A673 (cell line): ENCODE results near the gene SLC17A2. TPM values are rescaled to one million over a fixed set of nuclear protein-coding genes. Genes with fewer than 3 reads are reported as not detected.

ENCODE experiments used
- BruUV-seq: library from RNA; stranded (reverse); fragments of 400-500 nt; replicated peaks from 2 replicates; lab custom pipeline; 2021; lab: Mats Ljungman, UMichigan
- CTCF ChIA-PET: fragments of 300-600 bp; sonication (Branson Sonifier 250); formaldehyde crosslinking; loops from one replicate; lab custom pipeline; 2022; ENCODE audit warnings: antibody characterized with exemption; lab: Charles Lee
- POLR2A ChIA-PET: fragments of 300-600 bp; sonication (Branson Sonifier 250); formaldehyde crosslinking; loops from one replicate; lab custom pipeline; 2022; ENCODE audit warnings: antibody characterized with exemption; ENCODE audit not compliant: low non-redundant PET; lab: Charles Lee
- DNase-seq: peaks from one replicate; pipeline ENCODE4 v3.0.0-alpha.2; 2015; ENCODE audit warnings: low spot score
- H3K27ac ChIP-seq: fragments of 200-600 bp; sonication (generic); 2 replicates; pipeline ENCODE4 v1.5.1; 2016; ENCODE audit warnings: mixed run types, low read depth, mild to moderate bottlenecking, mixed read lengths, antibody characterized with exemption, low read length; ENCODE audit not compliant: poor library complexity, severe bottlenecking
- H3K27me3 ChIP-seq: fragments of 200-600 bp; sonication (generic); replicated peaks from 2 replicates; pipeline ENCODE4 v1.6.1; 2017; ENCODE audit warnings: mixed run types, low read depth, mild to moderate bottlenecking, mixed read lengths, antibody characterized with exemption, low read length; ENCODE audit not compliant: insufficient read depth, poor library complexity
- H3K36me3 ChIP-seq: fragments of 200-600 bp; sonication (generic); 2 replicates; pipeline ENCODE4 v1.6.1; 2016; ENCODE audit warnings: mixed run types, mild to moderate bottlenecking, mixed read lengths, antibody characterized with exemption, low read length; ENCODE audit not compliant: insufficient read depth, poor library complexity, severe bottlenecking
- H3K4me1 ChIP-seq: fragments of 200-600 bp; sonication (generic); 2 replicates; pipeline ENCODE4 v1.6.1; 2017; ENCODE audit warnings: mixed run types, mild to moderate bottlenecking, mixed read lengths, antibody characterized with exemption, low read length; ENCODE audit not compliant: insufficient read depth, poor library complexity, severe bottlenecking
- H3K4me3 ChIP-seq: fragments of 200-600 bp; sonication (generic); 2 replicates; pipeline ENCODE4 v1.5.1; 2016; ENCODE audit warnings: low read depth, mixed run types, mild to moderate bottlenecking, mixed read lengths, low read length; ENCODE audit not compliant: poor library complexity, severe bottlenecking
- H3K9me3 ChIP-seq: fragments of 200-600 bp; sonication (generic); 2 replicates; pipeline ENCODE4 v1.6.1; 2016; ENCODE audit warnings: mixed run types, low read depth, mild to moderate bottlenecking, mixed read lengths, antibody characterized with exemption, low read length; ENCODE audit not compliant: poor library complexity, severe bottlenecking
- EZH2 ChIP-seq: fragments of 200-600 bp; sonication (generic); IDR thresholded peaks from 2 replicates; pipeline ENCODE4 v1.6.1; 2017; ENCODE audit warnings: borderline replicate concordance, low read depth, mild to moderate bottlenecking, mixed read lengths, antibody characterized with exemption, low read length; ENCODE audit not compliant: poor library complexity, severe bottlenecking
- intact Hi-C: fragments of 100-400 bp; cut with micrococcal nuclease; formaldehyde crosslinking; loops from one replicate; pipeline ENCODE4 v1.10.0; 2022; ENCODE audit not compliant: unreplicated experiment
- total RNA-seq: library from RNA; stranded (reverse); gene quantifications from 2 replicates; pipeline ENCODE4 v1.2.3, GENCODE V29; 2021
- TF ChIP-seq, protein P1 (sequence below): fragments of 300-800, 200-600 bp; sonication (generic); conservative IDR thresholded peaks from 2 replicates; pipeline ENCODE4 v1.5.1; 2017; ENCODE audit warnings: low read depth, mild to moderate bottlenecking, antibody characterized with exemption, low read length, moderate library complexity, mixed read lengths

SLC17A2 gene
- total RNA-seq, 1 experiment from 2014 or later: not detected

DNA sequence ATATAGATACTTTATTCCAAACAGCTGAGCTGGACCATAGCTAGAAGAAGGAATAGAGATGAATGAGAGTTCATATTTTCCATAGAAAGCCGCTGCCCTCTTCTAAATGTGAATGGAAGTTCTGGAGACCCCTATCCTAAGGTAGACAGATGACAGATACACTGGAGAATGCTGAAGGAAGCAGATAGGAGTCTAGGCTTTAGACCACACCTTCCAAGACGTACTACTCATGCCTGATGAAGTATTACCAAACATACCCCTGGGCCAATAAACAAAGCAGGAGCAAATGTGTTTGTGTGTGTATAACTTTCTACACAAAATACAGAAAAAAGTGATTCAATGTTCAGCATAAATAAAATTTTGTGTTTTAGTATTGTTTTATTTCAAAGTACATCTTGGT, 9.1 kb upstream of the SLC17A2 start:
- H3K4me1 ChIP-seq: no peaks in the 10 kb centered on the region
- DNase-seq: no peak
- intact Hi-C loops: no loop called here
- no peaks in the 10 kb centered on the region for H3K9me3 ChIP-seq
- ChIA-PET CTCF (no interaction called here), POLR2A (no interaction called here)
- TF ChIP-seq, protein P1, sequence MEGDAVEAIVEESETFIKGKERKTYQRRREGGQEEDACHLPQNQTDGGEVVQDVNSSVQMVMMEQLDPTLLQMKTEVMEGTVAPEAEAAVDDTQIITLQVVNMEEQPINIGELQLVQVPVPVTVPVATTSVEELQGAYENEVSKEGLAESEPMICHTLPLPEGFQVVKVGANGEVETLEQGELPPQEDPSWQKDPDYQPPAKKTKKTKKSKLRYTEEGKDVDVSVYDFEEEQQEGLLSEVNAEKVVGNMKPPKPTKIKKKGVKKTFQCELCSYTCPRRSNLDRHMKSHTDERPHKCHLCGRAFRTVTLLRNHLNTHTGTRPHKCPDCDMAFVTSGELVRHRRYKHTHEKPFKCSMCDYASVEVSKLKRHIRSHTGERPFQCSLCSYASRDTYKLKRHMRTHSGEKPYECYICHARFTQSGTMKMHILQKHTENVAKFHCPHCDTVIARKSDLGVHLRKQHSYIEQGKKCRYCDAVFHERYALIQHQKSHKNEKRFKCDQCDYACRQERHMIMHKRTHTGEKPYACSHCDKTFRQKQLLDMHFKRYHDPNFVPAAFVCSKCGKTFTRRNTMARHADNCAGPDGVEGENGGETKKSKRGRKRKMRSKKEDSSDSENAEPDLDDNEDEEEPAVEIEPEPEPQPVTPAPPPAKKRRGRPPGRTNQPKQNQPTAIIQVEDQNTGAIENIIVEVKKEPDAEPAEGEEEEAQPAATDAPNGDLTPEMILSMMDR: no peak
- no peak for TF ChIP-seq EZH2
- no TSS peak for BruUV-seq
- no peak overlapping the region for H3K27ac ChIP-seq
- no peaks in the 10 kb centered on the region for H3K36me3 ChIP-seq
- no peak overlapping the region for H3K4me3 ChIP-seq
- H3K27me3 ChIP-seq: no peaks in the 10 kb centered on the region

DNA sequence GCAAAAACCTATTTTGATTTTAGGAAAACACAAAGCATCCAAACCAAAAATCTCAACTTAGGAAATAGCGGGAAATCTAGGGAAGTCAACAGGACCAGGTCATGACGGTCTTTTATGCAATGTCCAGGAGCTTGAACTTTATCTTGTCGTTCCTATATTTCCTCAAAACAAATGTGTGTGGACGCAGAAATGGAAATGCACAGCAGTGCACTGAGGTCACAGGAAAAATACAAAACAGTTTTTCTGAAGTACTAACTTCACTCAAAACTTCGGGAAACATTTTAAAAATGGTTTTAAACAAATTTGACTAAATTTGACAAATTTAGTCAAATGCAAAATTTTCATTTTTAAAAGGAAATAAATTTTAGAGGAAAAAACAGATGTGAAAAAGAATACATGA, 5.5 kb upstream of the SLC17A2 start:
- BruUV-seq: no TSS peak
- no peaks in the 10 kb centered on the region for H3K4me1 ChIP-seq
- H3K27ac ChIP-seq: no peak overlapping the region
- intact Hi-C loops: no loop called here
- POLR2A ChIA-PET: no interaction called here
- no peaks in the 10 kb centered on the region for H3K27me3 ChIP-seq
- TF ChIP-seq, protein P1: no peak
- TF ChIP-seq EZH2: no peak
- H3K9me3 ChIP-seq: no peaks in the 10 kb centered on the region
- DNase-seq: no peak
- CTCF ChIA-PET: no interaction called here
- no peaks in the 10 kb centered on the region for H3K36me3 ChIP-seq
- H3K4me3 ChIP-seq: no peak overlapping the region

DNA sequence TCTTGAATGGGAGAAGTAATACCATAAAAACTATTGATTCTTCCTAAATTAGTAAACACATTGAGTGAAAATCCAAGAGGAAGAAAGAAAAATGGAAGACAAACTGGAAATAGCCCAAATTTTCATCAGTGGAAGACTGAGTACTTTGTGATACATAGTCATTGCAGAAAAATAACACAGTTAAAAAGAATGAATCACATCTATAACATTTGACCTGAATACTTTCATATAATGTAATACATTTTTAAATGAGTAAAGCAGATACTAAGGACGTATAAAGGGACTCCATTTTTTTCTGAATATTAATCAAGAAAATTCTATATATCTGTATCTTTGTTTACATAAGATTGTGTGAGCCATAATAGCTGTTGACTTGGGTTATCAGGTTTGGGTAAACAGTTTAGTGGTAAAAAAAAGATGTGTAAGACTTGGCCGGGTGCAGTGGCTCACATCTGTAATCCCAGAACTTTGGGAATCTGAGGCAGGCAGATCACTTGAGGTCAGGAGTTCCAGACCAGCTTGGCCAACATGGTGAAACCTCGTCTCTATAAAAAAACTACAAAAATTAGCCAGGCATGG, 4.3 kb upstream of the SLC17A2 start:
- BruUV-seq: no TSS peak
- intact Hi-C loops: no loop called here
- Histone ChIP-seq H3K27ac (no peak overlapping the region), H3K4me1 (no peaks in the 10 kb centered on the region), H3K4me3 (no peak overlapping the region), H3K27me3 (no peaks in the 10 kb centered on the region), H3K36me3 (no peaks in the 10 kb centered on the region), H3K9me3 (no peaks in the 10 kb centered on the region)
- DNase-seq: no peak
- no peak for TF ChIP-seq EZH2
- TF ChIP-seq, protein P1: no peak
- POLR2A ChIA-PET: no interaction called here
- CTCF ChIA-PET: no interaction called here
